GM12878 (cell line): ENCODE data around the gene C17orf107. TPM values are rescaled to one million over a fixed set of nuclear protein-coding genes. Genes with fewer than 3 reads are reported as not detected.

Experiments used
- ATAC-seq: fragments of 200-7000 bp; cut with Tn5 transposase; 3 replicates; pipeline ENCODE4 v1.9.1; 2020; ENCODE audit warnings: mild to moderate bottlenecking, moderate library complexity
- BruUV-seq: library from RNA; stranded (reverse); fragments of 400-500 nt; replicated peaks from 2 replicates; lab custom pipeline; 2021; lab: Mats Ljungman, UMichigan
- CTCF ChIA-PET: fragments of 300-600 bp; sonication (Branson Sonifier 250); formaldehyde crosslinking; extraction: SDS; loops from one replicate; lab custom pipeline; 2021; ENCODE audit warnings: inconsistent platforms; lab: Yijun Ruan, JAX
- POLR2A ChIA-PET: fragments of 350-600 bp; formaldehyde crosslinking; extraction: SDS; loops from one replicate; lab custom pipeline; 2021; ENCODE audit warnings: inconsistent platforms; lab: Charles Lee
- RAD21 ChIA-PET: fragments of 300-600 bp; sonication (Branson Sonifier 250); formaldehyde crosslinking; loops from one replicate; lab custom pipeline; 2023; ENCODE audit warnings: antibody characterized with exemption; ENCODE audit not compliant: unreplicated experiment; lab: Charles Lee
- SMC1A ChIA-PET: fragments of 300-600 bp; sonication (Branson Sonifier 250); formaldehyde crosslinking; loops from one replicate; lab custom pipeline; 2023; ENCODE audit not compliant: unreplicated experiment, uncharacterized antibody; lab: Charles Lee
- DNase-seq: peaks from one replicate; pipeline ENCODE4 v3.0.0-alpha.2; 2011; ENCODE audit warnings: low read depth, low spot score
- FAIRE-seq: peaks from 3 replicates; lab custom pipeline; 2011; peaks lifted over from hg19 to GRCh38; lab: Jason Lieb, UNC
- H2AFZ ChIP-seq: 2 replicates; pipeline ENCODE4 v1.6.0; 2011; ENCODE audit warnings: low read depth, low read length, control low read depth; ENCODE audit not compliant: control insufficient read depth
- H3K27ac ChIP-seq: 2 replicates; pipeline ENCODE4 v1.5.1; 2011; ENCODE audit warnings: control low read depth; ENCODE audit not compliant: control insufficient read depth, insufficient read depth
- H3K27me3 ChIP-seq, 2 experiments: replicated peaks in 1 of 2; 2 replicates each; pipeline versions ENCODE4 v1.6.0 to v1.6.1; 2011; ENCODE audit warnings: low read length in 1 of 2; ENCODE audit not compliant: control insufficient read depth in 2 of 2, insufficient read depth in 2 of 2
- H3K36me3 ChIP-seq, 2 experiments: 2 replicates each; pipeline ENCODE4 v1.5.1; 2011; ENCODE audit warnings: low read length in 1 of 2; ENCODE audit not compliant: control insufficient read depth in 2 of 2, insufficient read depth in 2 of 2
- H3K4me1 ChIP-seq: 2 replicates; pipeline ENCODE4 v1.6.1; 2011; ENCODE audit warnings: mild to moderate bottlenecking, low read length, moderate library complexity, mixed read lengths; ENCODE audit not compliant: control insufficient read depth, insufficient read depth
- H3K4me2 ChIP-seq: 2 replicates; pipeline ENCODE4 v1.6.0; 2011; ENCODE audit warnings: control low read depth; ENCODE audit not compliant: control insufficient read depth, insufficient read depth
- H3K4me3 ChIP-seq: fragments of 200-600 bp; sonication (generic); 2 replicates; pipeline ENCODE4 v1.5.1; 2016
- H3K79me2 ChIP-seq: 2 replicates; pipeline ENCODE4 v1.6.0; 2011; ENCODE audit warnings: low read length; ENCODE audit not compliant: control insufficient read depth, insufficient read depth
- H3K9ac ChIP-seq: 2 replicates; pipeline ENCODE4 v1.8.0; 2011; ENCODE audit warnings: low read length, control low read depth, mixed read lengths; ENCODE audit not compliant: control insufficient read depth, insufficient read depth
- H3K9me3 ChIP-seq: replicated peaks from 3 replicates; pipeline ENCODE4 v1.5.1; 2011; ENCODE audit warnings: mild to moderate bottlenecking, low read length; ENCODE audit not compliant: control insufficient read depth, insufficient read depth
- H4K20me1 ChIP-seq: 2 replicates; pipeline ENCODE4 v1.6.0; 2011; ENCODE audit not compliant: control insufficient read depth, insufficient read depth
- BCL3 ChIP-seq: IDR thresholded peaks from 2 replicates; pipeline ENCODE4 v1.6.1; 2011; ENCODE audit warnings: borderline replicate concordance, low read depth, mild to moderate bottlenecking, moderate library complexity, low read length; ENCODE audit not compliant: insufficient read depth, poor library complexity, severe bottlenecking
- CHD4 ChIP-seq: fragments of 200-600 bp; sonication (generic); IDR thresholded peaks from 2 replicates; pipeline ENCODE4 v1.6.1; 2016; ENCODE audit warnings: mild to moderate bottlenecking
- DPF2 ChIP-seq: fragments of 450-650 bp; IDR thresholded peaks from 2 replicates; pipeline ENCODE4 v1.6.1; 2017; ENCODE audit warnings: mild to moderate bottlenecking
- E4F1 ChIP-seq: fragments of 450-650 bp; IDR thresholded peaks from 2 replicates; pipeline ENCODE4 v1.6.1; 2018; ENCODE audit warnings: borderline replicate concordance, mild to moderate bottlenecking; ENCODE audit not compliant: partially characterized antibody
- EED ChIP-seq: sonication (generic); IDR thresholded peaks from 2 replicates; pipeline ENCODE4 v1.6.1; 2016; ENCODE audit warnings: antibody characterized with exemption, low read depth
- ETV6 ChIP-seq, 2 experiments: fragments of 450-650 bp in 1 of 2; IDR thresholded peaks in 1 of 2; conservative IDR thresholded peaks in 1 of 2; 2 replicates each; pipeline ENCODE4 v1.6.1; 2014; ENCODE audit warnings: antibody characterized with exemption in 1 of 2, borderline replicate concordance in 1 of 2, low read depth in 1 of 2, mild to moderate bottlenecking in 1 of 2, moderate library complexity in 1 of 2
- FOXK2 ChIP-seq: fragments of 450-650 bp; IDR thresholded peaks from 2 replicates; pipeline ENCODE4 v1.6.1; 2017; ENCODE audit warnings: mild to moderate bottlenecking, moderate library complexity
- HCFC1 ChIP-seq: fragments of 150-350 bp; IDR thresholded peaks from 2 replicates; pipeline ENCODE4 v1.6.1; 2014; ENCODE audit warnings: low read length
- IRF5 ChIP-seq: fragments of 450-650 bp; IDR thresholded peaks from 2 replicates; pipeline ENCODE4 v1.6.1; 2017; ENCODE audit warnings: borderline replicate concordance
- KDM1A ChIP-seq: fragments of 200-600 bp; sonication (generic); IDR thresholded peaks from 2 replicates; pipeline ENCODE4 v1.6.1; 2016; ENCODE audit warnings: borderline replicate concordance
- MAX ChIP-seq: IDR thresholded peaks from 2 replicates; pipeline ENCODE4 v1.6.1; 2012; ENCODE audit warnings: low read depth, low read length, improper control_type of control experiment
- MXI1 ChIP-seq: fragments of 150-350 bp; IDR thresholded peaks from 2 replicates; pipeline ENCODE4 v1.6.1; 2011; ENCODE audit warnings: low read depth, mild to moderate bottlenecking, inconsistent platforms, low read length, improper control_type of control experiment
- MYC ChIP-seq: IDR thresholded peaks from 2 replicates; pipeline ENCODE4 v1.6.1; 2011; ENCODE audit warnings: mild to moderate bottlenecking, low read length, moderate library complexity, inconsistent platforms; ENCODE audit not compliant: insufficient read depth, insufficient replicate concordance, insufficient read length, severe bottlenecking
- NBN ChIP-seq: fragments of 450-650 bp; IDR thresholded peaks from 2 replicates; pipeline ENCODE4 v1.6.1; 2016
- NRF1 ChIP-seq: conservative IDR thresholded peaks from 2 replicates; pipeline ENCODE4 v1.6.1; 2011; ENCODE audit warnings: mild to moderate bottlenecking, low read depth, low read length, improper control_type of control experiment
- TBL1XR1 ChIP-seq: IDR thresholded peaks from 2 replicates; pipeline ENCODE4 v1.6.1; 2012; ENCODE audit warnings: low read depth, low read length, improper control_type of control experiment
- TCF3 ChIP-seq: IDR thresholded peaks from 2 replicates; pipeline ENCODE4 v1.6.1; 2012; ENCODE audit warnings: low read depth, mild to moderate bottlenecking, low read length, borderline replicate concordance; ENCODE audit not compliant: insufficient read depth
- USF1 ChIP-seq: IDR thresholded peaks from 2 replicates; pipeline ENCODE4 v1.6.1; 2011; ENCODE audit warnings: borderline replicate concordance, low read depth, mild to moderate bottlenecking, moderate library complexity, mixed read lengths, low read length; ENCODE audit not compliant: insufficient read depth; ENCODE audit errors: extremely low read length
- WGBS: methylation state at CpG from one replicate; pipeline ENCODE4 v1.1.6; 2016; ENCODE audit warnings: low lambda C conversion rate; ENCODE audit not compliant: insufficient replicate concordance, insufficient coverage; ENCODE audit errors: missing lambda C conversion rate; 5-methylcytosine and 5-hydroxymethylcytosine counted together
- in situ Hi-C: fragments of 300-500 bp; cut with MboI; formaldehyde crosslinking; loops from 9 replicates; pipeline ENCODE4 v1.14.3; 2018; ENCODE audit warnings: mixed read lengths
- intact Hi-C: fragments of 100-400 bp; cut with micrococcal nuclease; formaldehyde crosslinking; loops from one replicate; pipeline ENCODE4 v1.14.2; 2022; ENCODE audit not compliant: unreplicated experiment
- polyA plus RNA-seq, 11 experiments: library from polyadenylated mRNA; depleted of rRNA in 4 of 11; unstranded in 6 of 11; stranded (reverse) in 5 of 11; fragments of >200 nt; fragmentation: Nextera tagmentation in 4 of 11; fragmentation: Illumina TruSeq in 1 of 11; extraction: Ambion mirVana in 4 of 11; extraction: Trizol in 1 of 11; gene quantifications; 1 replicate in 1 of 11; 2 replicates in 10 of 11; pipeline versions ENCODE4 v1.2.1 to v1.2.3, GENCODE V29; 2011 to 2016; ENCODE audit warnings: inconsistent platforms in 2 of 11, missing spikeins in 2 of 11, low read depth in 1 of 11
- total RNA-seq, 4 experiments: library from RNA; depleted of rRNA in 3 of 4; stranded (reverse); fragments of >200 nt in 3 of 4; fragmentation: Illumina TruSeq in 1 of 4; extraction: Trizol in 1 of 4; gene quantifications; 2 replicates each; pipeline versions ENCODE4 v1.2.1 to v1.2.3, GENCODE V29; 2013 to 2021

Gene C17orf107
- total and polyA plus RNA-seq, 10 of the 15 experiments (the other 5 are each of a cell fraction or from before 2014, with no cell fraction given): 0.05 to 0.46 (median 0.11) TPM; not detected in 3

- H3K27ac ChIP-seq: no peak overlapping the region
- 86% methylated on average over 3 of the region's 4 CpGs for WGBS
- DNase-seq (no peak), FAIRE-seq (no peak)
- H3K9me3 ChIP-seq: no peaks in the 10 kb centered on the region
- H2AFZ ChIP-seq: no peak overlapping the region
- H3K79me2 ChIP-seq: no peaks in the 10 kb centered on the region
- H4K20me1 ChIP-seq: no peaks in the 10 kb centered on the region
- ChIA-PET CTCF (interaction anchor here (1.3 kb wide), 1 partner anchor 12 kb away, joined by 4 read pairs; no protein-coding TSS in a partner anchor), RAD21 (interaction anchor here (1.8 kb wide), 1 partner anchor 12 kb away, joined by 4 read pairs; no protein-coding TSS in a partner anchor)
- no peak overlapping the region for H3K4me2 ChIP-seq
- no peak for TF ChIP-seq NRF1
- no peak for TF ChIP-seq MXI1
- no peak for TF ChIP-seq USF1
- TF ChIP-seq TBL1XR1: no peak
- TF ChIP-seq FOXK2: no peak
- TF ChIP-seq DPF2: no peak
- TF ChIP-seq CHD4: no peak
- no peak for TF ChIP-seq IRF5
- no peak for TF ChIP-seq BCL3
- no peak for TF ChIP-seq EED
- no peak for TF ChIP-seq KDM1A
- TF ChIP-seq E4F1: no peak
- TF ChIP-seq MYC: no peak
- TF ChIP-seq HCFC1: no peak
- no peak for TF ChIP-seq ETV6 (conservative IDR thresholded peaks at IDR 0.05 in 1 of 2, IDR thresholded peaks at IDR 0.05 in 1 of 2; ENCODE audit: borderline replicate concordance in 1 of 2, low read depth in 1 of 2)
- no peak for TF ChIP-seq MAX
- TF ChIP-seq NBN: no peak
- no peak for TF ChIP-seq TCF3
- TF ChIP-seq, all 136 proteins: peak for 0
- intact Hi-C loops (no loop called here), in situ Hi-C loops (no loop called here)
- ATAC-seq: no peak
- H3K36me3 ChIP-seq: no peaks in the 10 kb centered on the region
- SMC1A ChIA-PET: no interaction called here
- no peak overlapping the region for H3K9ac ChIP-seq
- POLR2A ChIA-PET: interaction anchor here (0.7 kb wide), 1 partner anchor 16 kb away, joined by 5 read pairs; no protein-coding TSS in a partner anchor
- no TSS peak for BruUV-seq
- H3K4me3 ChIP-seq: no peak overlapping the region
- no peaks in the 10 kb centered on the region for H3K27me3 ChIP-seq
- no peaks in the 10 kb centered on the region for H3K4me1 ChIP-seq
These were observed 22.0 kb downstream of the C17orf107 start for GRCh38 chr17:4921320-4921719.
